ENCODE measurements around the gene BCAS1. TPM values are rescaled to one million over a fixed set of nuclear protein-coding genes. Genes with fewer than 3 reads are reported as not detected.

Gene BCAS1
- total and polyA plus RNA-seq, 10 donors, result 0.23 to 1.3 (median 0.55) TPM; not detected in 2

GRCh38 chr20:53966774-53967398 lies 103.5 kb downstream of the BCAS1 start:
- Histone ChIP-seq H3K27ac (no peak overlapping the region), H3K27me3 (replicated peaks in 1 of 7) (peaks cover 0 to 6% (median 0%) of the 10 kb centered on the region in 7 donors), H3K36me3 (no peaks in the 10 kb centered on the region), H3K4me3 (no peak overlapping the region), H3K4me1 (peaks cover 0 to under 1% (median 0%) of the 10 kb centered on the region in 6 donors), H3K9me3 (no peaks in the 10 kb centered on the region)
- whole genome bisulfite sequencing, 5 donors, result 85 to 95% (median 87%) methylated on average over 5 of the region's 5 CpGs
- intact Hi-C loops (cut with DNase I; ENCODE audit: low total_unique reads), result no loop called here
- TF ChIP-seq POLR2AphosphoS5 (IDR thresholded peaks at IDR 0.05) (no peak), POLR2A (IDR thresholded peaks at IDR 0.05) (no peak), CTCF (IDR thresholded peaks at IDR 0.05 in 8 of 11, conservative IDR thresholded peaks at IDR 0.05 in 3 of 11) (no peak)
- no peak for DNase-seq

- Histone ChIP-seq H3K9me3 (no peaks in the 10 kb centered on the region), H3K4me3 (no peak overlapping the region), H3K27ac (no peak overlapping the region), H3K27me3 (replicated peaks in 1 of 7) (peaks cover 0 to 6% (median 0%) of the 10 kb centered on the region in 7 donors), H3K4me1 (peaks cover 0 to 10% (median 0%) of the 10 kb centered on the region in 6 donors), H3K36me3 (no peaks in the 10 kb centered on the region)
- DNase-seq, result no peak
- WGBS, 5 donors, result 96 to 98% (median 97%) methylated on average over 4 of the region's 4 CpGs
- intact Hi-C loops (cut with DNase I; ENCODE audit: low total_unique reads), result no loop called here
- no peak for TF ChIP-seq CTCF (IDR thresholded peaks at IDR 0.05 in 8 of 11, conservative IDR thresholded peaks at IDR 0.05 in 3 of 11)
- no peak for TF ChIP-seq POLR2AphosphoS5 (IDR thresholded peaks at IDR 0.05)
- no peak for TF ChIP-seq POLR2A (IDR thresholded peaks at IDR 0.05)
These were observed 105.7 kb downstream of the BCAS1 start for GRCh38 chr20:53964501-53965253.

GRCh38 chr20:53964067-53964466 lies 106.3 kb downstream of the BCAS1 start:
- H3K27ac ChIP-seq, result no peak overlapping the region
- H3K9me3 ChIP-seq, result no peaks in the 10 kb centered on the region
- H3K27me3 ChIP-seq (replicated peaks in 1 of 7), result peaks cover 0 to 6% (median 0%) of the 10 kb centered on the region in 7 donors
- intact Hi-C loops (cut with DNase I; ENCODE audit: low total_unique reads), result no loop called here
- no peak for DNase-seq
- H3K4me3 ChIP-seq, result no peak overlapping the region
- WGBS, 5 donors, result 77 to 92% (median 90%) methylated on average over 3 of the region's 3 CpGs
- peaks cover 0 to 10% (median 0%) of the 10 kb centered on the region in 6 donors for H3K4me1 ChIP-seq
- H3K36me3 ChIP-seq, result no peaks in the 10 kb centered on the region
- TF ChIP-seq POLR2AphosphoS5 (IDR thresholded peaks at IDR 0.05) (no peak), POLR2A (IDR thresholded peaks at IDR 0.05) (no peak), CTCF (IDR thresholded peaks at IDR 0.05 in 8 of 11, conservative IDR thresholded peaks at IDR 0.05 in 3 of 11) (no peak)

- no peak for DNase-seq
- no peaks in the 10 kb centered on the region for H3K9me3 ChIP-seq
- no peak overlapping the region for H3K27ac ChIP-seq
- H3K27me3 ChIP-seq (replicated peaks in 1 of 7), result peaks cover 0 to 6% (median 0%) of the 10 kb centered on the region in 7 donors
- no peaks in the 10 kb centered on the region for H3K36me3 ChIP-seq
- 89 to 95% (median 91%) methylated on average over 9 of the region's 9 CpGs for WGBS, 5 donors
- TF ChIP-seq POLR2AphosphoS5 (IDR thresholded peaks at IDR 0.05) (no peak), POLR2A (IDR thresholded peaks at IDR 0.05) (no peak), CTCF (IDR thresholded peaks at IDR 0.05 in 8 of 11, conservative IDR thresholded peaks at IDR 0.05 in 3 of 11) (no peak)
- peaks cover 0 to 10% (median 0%) of the 10 kb centered on the region in 6 donors for H3K4me1 ChIP-seq
- intact Hi-C loops (cut with DNase I; ENCODE audit: low total_unique reads), result no loop called here
- H3K4me3 ChIP-seq, result no peak overlapping the region
These were observed 106.8 kb downstream of the BCAS1 start for GRCh38 chr20:53963635-53964034.
